Testis (tissue), 3 donors: ENCODE results near the gene ATP5MC2. TPM values are rescaled to one million over a fixed set of nuclear protein-coding genes. Genes with fewer than 3 reads are reported as not detected.
A peak's percentile ranks its signal among the peaks of the same experiment; 100 is the strongest.

Experiments used
- DNase-seq: peaks from one replicate; pipeline ENCODE4 v3.0.0-alpha.2; 2019
- H3K27ac ChIP-seq, 2 donors: fragments of 200-600 bp; sonication (generic); one replicate each; pipeline ENCODE4 v1.5.1; 2019
- H3K27me3 ChIP-seq: fragments of 200-600 bp; sonication (generic); one replicate; pipeline ENCODE4 v1.5.1; 2019
- H3K36me3 ChIP-seq: fragments of 200-600 bp; sonication (generic); one replicate; pipeline ENCODE4 v1.5.1; 2017; ENCODE audit warnings: low read depth; ENCODE audit errors: missing control alignments
- H3K4me1 ChIP-seq: fragments of 200-600 bp; sonication (generic); one replicate; pipeline ENCODE4 v1.5.1; 2019
- H3K4me3 ChIP-seq, 2 donors: fragments of 200-600 bp; sonication (generic); one replicate each; pipeline ENCODE4 v1.5.1; 2017 to 2019
- H3K9me3 ChIP-seq: fragments of 200-600 bp; sonication (generic); one replicate; pipeline ENCODE4 v1.5.1; 2017
- POLR2A ChIP-seq: fragments of 450-650 bp; IDR thresholded peaks from one replicate; pipeline ENCODE4 v1.6.1; 2017; ENCODE audit warnings: antibody characterized with exemption, mild to moderate bottlenecking, moderate library complexity
- WGBS, 2 donors: methylation state at CpG; one replicate each; pipeline ENCODE4 v1.1.5; 2018; 5-methylcytosine and 5-hydroxymethylcytosine counted together
- intact Hi-C: fragments of 100-400 bp; cut with DNase I; formaldehyde crosslinking; loops from one replicate; pipeline ENCODE4 v1.15.1; 2023; ENCODE audit warnings: low total_unique reads
- polyA plus RNA-seq: library from polyadenylated mRNA; stranded (reverse); fragments of 350-450 nt; fragmentation: Illumina TruSeq; extraction: RNeasy Lipid Tissue Mini Kit (QIAGEN cat#74804); gene quantifications from one replicate; pipeline ENCODE4 v1.2.3, GENCODE V29; 2014; ENCODE audit warnings: low read depth, low replicate concordance; ENCODE audit not compliant: insufficient read depth
- total RNA-seq, 2 donors: library from RNA; depleted of rRNA; stranded (reverse); fragments of >200 nt; gene quantifications; one replicate each; pipeline ENCODE4 v1.2.3, GENCODE V29; 2016
- TF ChIP-seq, protein P1 (sequence below), 3 experiments: fragments of 450-650 bp in 2 of 3; fragments of 200-600 bp in 1 of 3; sonication (generic) in 1 of 3; IDR thresholded peaks; one replicate each; pipeline ENCODE4 v1.5.1; 2016 to 2019; ENCODE audit warnings: antibody characterized with exemption in 3 of 3, mild to moderate bottlenecking in 2 of 3, moderate library complexity in 1 of 3

Gene ATP5MC2
- total and polyA plus RNA-seq, 3 donors from 2014 or later = 201 to 316 (median 304) TPM

- no peak overlapping the region for H3K4me3 ChIP-seq
- no peaks in the 10 kb centered on the region for H3K36me3 ChIP-seq
- no peaks in the 10 kb centered on the region for H3K27me3 ChIP-seq
- WGBS, 2 donors = 42 to 55% methylated on average over 4 of the region's 4 CpGs
- no peaks in the 10 kb centered on the region for H3K4me1 ChIP-seq
- no peak overlapping the region for H3K27ac ChIP-seq
- H3K9me3 ChIP-seq = no peaks in the 10 kb centered on the region
- no peak for TF ChIP-seq POLR2A
- TF ChIP-seq, protein P1, sequence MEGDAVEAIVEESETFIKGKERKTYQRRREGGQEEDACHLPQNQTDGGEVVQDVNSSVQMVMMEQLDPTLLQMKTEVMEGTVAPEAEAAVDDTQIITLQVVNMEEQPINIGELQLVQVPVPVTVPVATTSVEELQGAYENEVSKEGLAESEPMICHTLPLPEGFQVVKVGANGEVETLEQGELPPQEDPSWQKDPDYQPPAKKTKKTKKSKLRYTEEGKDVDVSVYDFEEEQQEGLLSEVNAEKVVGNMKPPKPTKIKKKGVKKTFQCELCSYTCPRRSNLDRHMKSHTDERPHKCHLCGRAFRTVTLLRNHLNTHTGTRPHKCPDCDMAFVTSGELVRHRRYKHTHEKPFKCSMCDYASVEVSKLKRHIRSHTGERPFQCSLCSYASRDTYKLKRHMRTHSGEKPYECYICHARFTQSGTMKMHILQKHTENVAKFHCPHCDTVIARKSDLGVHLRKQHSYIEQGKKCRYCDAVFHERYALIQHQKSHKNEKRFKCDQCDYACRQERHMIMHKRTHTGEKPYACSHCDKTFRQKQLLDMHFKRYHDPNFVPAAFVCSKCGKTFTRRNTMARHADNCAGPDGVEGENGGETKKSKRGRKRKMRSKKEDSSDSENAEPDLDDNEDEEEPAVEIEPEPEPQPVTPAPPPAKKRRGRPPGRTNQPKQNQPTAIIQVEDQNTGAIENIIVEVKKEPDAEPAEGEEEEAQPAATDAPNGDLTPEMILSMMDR (IDR thresholded peaks at IDR 0.05) = no peak
- no peak for DNase-seq
- intact Hi-C loops = no loop called here
Observed at GRCh38 chr12:53709671-53710070, 33.8 kb upstream of the ATP5MC2 start.

DNA sequence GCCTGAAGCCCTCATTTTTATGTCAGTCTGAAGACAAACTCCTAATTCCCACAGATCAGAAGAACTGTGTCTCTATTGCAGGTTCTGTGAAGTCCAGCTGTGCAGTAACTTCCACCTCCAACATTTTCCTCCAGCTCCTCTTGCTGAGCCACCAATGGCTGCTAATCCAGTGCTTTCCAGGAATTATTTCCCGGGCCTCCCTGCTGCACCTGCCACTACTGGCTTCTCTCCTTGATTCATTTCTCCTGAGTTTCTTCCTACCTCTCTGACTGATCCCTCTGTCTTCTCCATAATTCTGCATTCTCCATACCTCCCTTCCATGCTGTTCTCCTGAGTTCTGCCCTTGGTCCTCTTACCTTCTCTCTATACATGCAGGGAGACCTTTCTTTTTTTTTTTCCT is 30.2 kb upstream of the ATP5MC2 start:
- intact Hi-C loops = no loop called here
- TF ChIP-seq, protein P1 (IDR thresholded peaks at IDR 0.05) = no peak
- no peak for TF ChIP-seq POLR2A
- no peak for DNase-seq
- no peaks in the 10 kb centered on the region for H3K36me3 ChIP-seq
- no peaks in the 10 kb centered on the region for H3K27me3 ChIP-seq
- H3K27ac ChIP-seq = no peak overlapping the region
- H3K4me1 ChIP-seq = no peaks in the 10 kb centered on the region
- H3K4me3 ChIP-seq = no peak overlapping the region
- no peaks in the 10 kb centered on the region for H3K9me3 ChIP-seq
- 69 to 79% methylated on average over 1 of the region's 1 CpG for WGBS, 2 donors

- 86 to 89% methylated on average over 4 of the region's 4 CpGs for WGBS, 2 donors
- Histone ChIP-seq H3K27me3 (no peaks in the 10 kb centered on the region), H3K9me3 (no peaks in the 10 kb centered on the region), H3K36me3 (no peaks in the 10 kb centered on the region), H3K4me1 (no peaks in the 10 kb centered on the region), H3K4me3 (no peak overlapping the region), H3K27ac (no peak overlapping the region)
- no peak for DNase-seq
- intact Hi-C loops = loop anchor here (5.0 kb wide), 1 partner anchor 39 kb away; no protein-coding TSS in a partner anchor
- TF ChIP-seq, protein P1 (IDR thresholded peaks at IDR 0.05) = no peak
- no peak for TF ChIP-seq POLR2A
Observed at GRCh38 chr12:53703756-53704155, 27.9 kb upstream of the ATP5MC2 start.

DNA sequence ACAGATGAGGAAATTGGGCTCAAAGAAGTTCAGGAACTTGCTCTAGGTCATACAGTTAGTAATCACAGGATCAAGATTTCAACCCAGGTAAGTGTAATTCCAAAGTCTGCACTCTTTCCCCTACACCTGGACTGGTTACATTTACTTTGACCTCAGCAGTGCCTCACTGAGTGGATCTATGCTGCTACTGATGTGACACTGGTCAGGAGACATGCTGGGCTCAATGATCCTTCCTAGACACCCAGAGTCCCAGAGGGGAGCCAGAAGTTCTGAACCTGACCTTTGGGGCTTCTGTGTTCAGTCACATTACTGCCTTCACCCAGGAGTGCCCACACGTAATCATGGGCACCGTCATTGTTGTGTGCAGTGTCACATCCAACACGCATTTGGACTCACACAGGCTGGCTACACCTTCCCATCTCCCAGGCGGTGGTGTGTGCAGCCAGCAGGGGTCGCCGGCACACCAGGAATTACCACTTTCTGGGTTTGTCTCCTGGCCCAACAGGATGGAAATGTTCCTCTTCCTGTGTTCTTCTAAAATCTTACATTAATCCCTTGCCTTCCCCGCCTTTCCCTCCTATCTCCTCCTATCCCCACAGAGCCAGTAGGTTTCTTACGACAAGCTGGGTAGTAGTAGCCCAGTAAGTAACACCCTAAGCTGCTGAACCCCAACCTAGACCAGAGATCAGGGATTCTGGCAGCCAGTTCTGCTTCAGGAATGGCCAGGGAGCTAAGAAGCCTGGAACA is 25.8 kb upstream of the ATP5MC2 start:
- intact Hi-C loops = loop anchor here (5.0 kb wide), 1 partner anchor 41 kb away; no protein-coding TSS in a partner anchor
- H3K27me3 ChIP-seq = no peaks in the 10 kb centered on the region
- peak; percentile 87 for DNase-seq
- no peaks in the 10 kb centered on the region for H3K36me3 ChIP-seq
- 20 to 32% methylated on average over 8 of the region's 8 CpGs for WGBS, 2 donors
- H3K4me1 ChIP-seq = no peaks in the 10 kb centered on the region
- TF ChIP-seq, protein P1 (IDR thresholded peaks at IDR 0.05) = peak; percentile 72 to 83 (median 82)
- no peak for TF ChIP-seq POLR2A
- no peaks in the 10 kb centered on the region for H3K9me3 ChIP-seq
- H3K27ac ChIP-seq = no peak overlapping the region
- no peak overlapping the region for H3K4me3 ChIP-seq

DNA sequence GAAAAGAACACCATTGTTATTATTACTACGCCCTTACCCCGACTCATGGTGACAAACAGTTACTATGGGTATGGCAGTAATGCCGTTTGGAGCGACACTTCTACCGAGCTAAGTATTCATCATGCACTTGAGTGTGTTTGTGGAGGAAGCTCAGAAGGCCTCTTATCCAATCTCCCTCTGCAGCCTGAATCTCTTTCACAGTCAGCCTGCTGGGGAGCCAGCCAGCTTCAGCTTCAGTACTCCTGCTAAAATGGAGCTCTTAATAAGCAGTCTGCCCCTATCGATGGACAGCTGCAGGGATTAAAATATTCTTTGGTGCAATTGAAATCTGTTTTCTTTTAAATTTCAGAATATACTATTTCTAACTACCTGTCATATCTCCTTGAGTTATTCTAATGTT is 24.7 kb upstream of the ATP5MC2 start:
- H3K4me3 ChIP-seq = no peak overlapping the region
- no peak overlapping the region for H3K27ac ChIP-seq
- 60 to 65% methylated on average over 6 of the region's 6 CpGs for WGBS, 2 donors
- H3K36me3 ChIP-seq = no peaks in the 10 kb centered on the region
- TF ChIP-seq POLR2A = no peak
- TF ChIP-seq, protein P1 (IDR thresholded peaks at IDR 0.05) = no peak
- intact Hi-C loops = loop anchor here (5.0 kb wide), 1 partner anchor 42 kb away; no protein-coding TSS in a partner anchor
- no peaks in the 10 kb centered on the region for H3K27me3 ChIP-seq
- H3K4me1 ChIP-seq = no peaks in the 10 kb centered on the region
- no peak for DNase-seq
- no peaks in the 10 kb centered on the region for H3K9me3 ChIP-seq
